Uterus (tissue), 4 donors: ENCODE results near the gene SSBP2. TPM values are rescaled to one million over a fixed set of nuclear protein-coding genes. Genes with fewer than 3 reads are reported as not detected.
A peak's percentile ranks its signal among the peaks of the same experiment; 100 is the strongest.
"Not testable (repeated sequence)": the region's sequence is repeated elsewhere in the genome, so short reads cannot be mapped to it uniquely, and the experiment has no call there.

Experiments
- DNase-seq, 2 donors: peaks; one replicate each; pipeline ENCODE4 v3.0.0-alpha.2; 2019 to 2020
- H3K27ac ChIP-seq, 2 donors: fragments of 200-600 bp; sonication (generic); 1 replicate in 1 of 2; 2 replicates in 1 of 2; pipeline ENCODE4 v1.5.1; 2016 to 2018
- H3K27me3 ChIP-seq, 2 donors: fragments of 200-600 bp; sonication (generic); one replicate each; pipeline ENCODE4 v1.5.1; 2018 to 2019; ENCODE audit warnings: control low read depth in 1 of 2
- H3K36me3 ChIP-seq, 2 donors: fragments of 200-600 bp; sonication (generic); one replicate each; pipeline ENCODE4 v1.5.1; 2019; ENCODE audit warnings: control low read depth in 1 of 2
- H3K4me1 ChIP-seq, 2 donors: fragments of 200-600 bp; sonication (generic); one replicate each; pipeline ENCODE4 v1.5.1; 2018 to 2019; ENCODE audit warnings: control low read depth in 1 of 2
- H3K4me3 ChIP-seq, 2 donors: fragments of 200-600 bp; sonication (generic); 1 replicate in 1 of 2; 2 replicates in 1 of 2; pipeline ENCODE4 v1.5.1; 2018 to 2019; ENCODE audit warnings: mild to moderate bottlenecking in 1 of 2
- H3K9me3 ChIP-seq, 2 donors: fragments of 200-600 bp; sonication (generic); one replicate each; pipeline ENCODE4 v1.5.1; 2019; ENCODE audit warnings: control low read depth in 1 of 2
- POLR2A ChIP-seq, 2 donors: fragments of 450-650 bp; IDR thresholded peaks; one replicate each; pipeline ENCODE4 v1.6.1; 2016; ENCODE audit warnings: antibody characterized with exemption in 2 of 2, mild to moderate bottlenecking in 1 of 2, moderate library complexity in 1 of 2
- intact Hi-C: fragments of 100-400 bp; cut with DNase I; formaldehyde crosslinking; loops from one replicate; pipeline ENCODE4 v1.15.1; 2023; ENCODE audit warnings: low total_unique reads
- total RNA-seq, 4 donors: library from RNA; depleted of rRNA in 3 of 4; stranded (reverse); fragments of >200 nt in 3 of 4; gene quantifications; one replicate each; pipeline versions ENCODE4 v1.1.0 to v1.2.4, GENCODE V29; 2014 to 2023
- TF ChIP-seq, protein P1 (sequence below), 4 experiments: fragments of 200-600 bp in 2 of 4; fragments of 450-650 bp in 2 of 4; sonication (generic) in 2 of 4; IDR thresholded peaks; one replicate each; pipeline ENCODE4 v1.5.1; 2016 to 2019; ENCODE audit warnings: antibody characterized with exemption in 4 of 4, mild to moderate bottlenecking in 2 of 4, moderate library complexity in 1 of 4
- donor health status: DM: yes; HTN: yes; CAD: no.

The SSBP2 gene
- total RNA-seq, 4 donors from 2014 or later, result 22.0 to 204 (median 90.9) TPM

DNA sequence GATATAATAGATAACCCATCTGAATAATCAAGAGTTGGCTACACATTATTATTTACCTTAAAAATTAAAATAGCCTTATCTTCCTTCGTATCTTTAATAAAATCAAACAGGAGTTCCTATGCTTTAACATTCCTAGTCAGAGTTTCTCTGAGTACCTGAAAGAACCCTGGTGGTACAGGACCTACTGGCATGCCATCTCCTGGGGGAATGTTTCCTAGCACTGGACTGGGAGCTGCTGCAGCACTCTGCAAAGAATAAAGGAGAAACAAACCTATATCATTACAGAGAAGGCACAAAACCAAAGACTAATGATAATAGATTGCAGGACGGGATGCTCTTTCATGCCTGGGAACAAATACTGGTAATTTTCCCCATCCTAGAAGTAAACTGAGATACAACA is 237.4 kb downstream of the SSBP2 start:
- no peaks in the 10 kb centered on the region for H3K36me3 ChIP-seq
- no peak overlapping the region for H3K27ac ChIP-seq
- intact Hi-C loops, result no loop called here
- H3K4me1 ChIP-seq, result no peaks in the 10 kb centered on the region
- no peak for DNase-seq
- no peak for TF ChIP-seq POLR2A (IDR thresholded peaks at IDR 0.05)
- TF ChIP-seq, protein P1, sequence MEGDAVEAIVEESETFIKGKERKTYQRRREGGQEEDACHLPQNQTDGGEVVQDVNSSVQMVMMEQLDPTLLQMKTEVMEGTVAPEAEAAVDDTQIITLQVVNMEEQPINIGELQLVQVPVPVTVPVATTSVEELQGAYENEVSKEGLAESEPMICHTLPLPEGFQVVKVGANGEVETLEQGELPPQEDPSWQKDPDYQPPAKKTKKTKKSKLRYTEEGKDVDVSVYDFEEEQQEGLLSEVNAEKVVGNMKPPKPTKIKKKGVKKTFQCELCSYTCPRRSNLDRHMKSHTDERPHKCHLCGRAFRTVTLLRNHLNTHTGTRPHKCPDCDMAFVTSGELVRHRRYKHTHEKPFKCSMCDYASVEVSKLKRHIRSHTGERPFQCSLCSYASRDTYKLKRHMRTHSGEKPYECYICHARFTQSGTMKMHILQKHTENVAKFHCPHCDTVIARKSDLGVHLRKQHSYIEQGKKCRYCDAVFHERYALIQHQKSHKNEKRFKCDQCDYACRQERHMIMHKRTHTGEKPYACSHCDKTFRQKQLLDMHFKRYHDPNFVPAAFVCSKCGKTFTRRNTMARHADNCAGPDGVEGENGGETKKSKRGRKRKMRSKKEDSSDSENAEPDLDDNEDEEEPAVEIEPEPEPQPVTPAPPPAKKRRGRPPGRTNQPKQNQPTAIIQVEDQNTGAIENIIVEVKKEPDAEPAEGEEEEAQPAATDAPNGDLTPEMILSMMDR (IDR thresholded peaks at IDR 0.05), result no peak
- no peaks in the 10 kb centered on the region for H3K27me3 ChIP-seq
- H3K9me3 ChIP-seq, result no peaks in the 10 kb centered on the region
- no peak overlapping the region for H3K4me3 ChIP-seq

DNA sequence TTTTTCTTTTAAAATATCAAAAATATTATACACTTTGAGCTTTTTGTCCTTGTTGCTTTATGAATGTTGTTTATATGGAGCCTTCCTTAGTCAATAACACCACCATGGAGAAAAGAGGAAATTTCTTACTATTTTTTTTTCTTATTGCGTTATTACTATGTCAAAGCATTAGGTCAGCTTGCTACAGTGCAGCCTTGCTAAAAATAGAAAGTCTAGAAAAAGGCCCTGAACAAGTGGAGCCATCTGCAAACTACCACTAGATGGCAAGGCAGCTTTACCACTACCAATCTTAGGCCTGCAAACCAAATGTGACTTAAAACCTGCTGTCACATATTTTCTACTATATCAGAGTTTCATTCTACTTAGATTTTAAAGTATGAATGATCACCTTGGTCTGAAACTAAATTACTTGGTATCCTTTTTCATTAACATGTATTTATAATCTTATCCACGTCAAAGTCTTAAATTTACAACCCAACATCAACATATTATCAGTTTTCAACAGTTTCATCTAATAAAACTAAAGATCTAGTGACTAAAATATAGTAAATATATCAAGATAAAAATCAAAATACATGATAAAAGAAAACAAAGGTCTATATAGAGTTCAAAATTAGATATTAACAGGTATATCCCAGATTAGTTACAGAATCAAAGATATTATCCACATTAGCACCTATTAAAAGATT is 243.9 kb downstream of the SSBP2 start:
- Histone ChIP-seq H3K4me3 (no peak overlapping the region), H3K27ac (peak overlapping the region; percentile 55 to 66), H3K27me3 (no peaks in the 10 kb centered on the region), H3K4me1 (peaks cover 0 to 17% of the 10 kb centered on the region in 2 donors), H3K36me3 (no peaks in the 10 kb centered on the region), H3K9me3 (no peaks in the 10 kb centered on the region)
- peak in 1 of 2 donors; percentile 7 for TF ChIP-seq POLR2A (IDR thresholded peaks at IDR 0.05)
- TF ChIP-seq, protein P1 (IDR thresholded peaks at IDR 0.05), result peak; percentile 84 to 95 (median 86)
- intact Hi-C loops, result no loop called here
- peak; percentile 50 to 72 for DNase-seq

DNA sequence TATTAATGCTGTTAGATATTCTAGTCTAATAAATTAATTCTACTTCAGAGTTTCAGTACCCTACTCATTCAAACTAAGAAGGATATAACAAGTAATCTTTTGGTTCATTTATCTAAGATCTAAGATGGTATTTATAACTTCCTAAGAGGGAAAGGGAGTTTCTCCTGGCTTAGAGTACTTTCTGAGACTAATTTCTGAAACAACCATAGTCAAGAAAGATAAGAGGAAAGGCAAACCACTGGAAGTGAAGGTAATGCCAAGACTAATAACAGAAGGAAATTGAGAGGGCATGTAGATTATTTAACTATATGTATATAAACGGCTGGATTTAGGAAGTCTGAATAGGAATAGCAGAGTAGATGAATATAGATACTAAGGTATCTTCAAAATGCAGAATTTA is 244.5 kb downstream of the SSBP2 start:
- Histone ChIP-seq H3K36me3 (no peaks in the 10 kb centered on the region), H3K27ac (peak overlapping the region; percentile 55 to 66), H3K27me3 (no peaks in the 10 kb centered on the region), H3K4me1 (peaks cover 0 to 17% of the 10 kb centered on the region in 2 donors), H3K9me3 (no peaks in the 10 kb centered on the region), H3K4me3 (no peak overlapping the region)
- no peak for TF ChIP-seq POLR2A (IDR thresholded peaks at IDR 0.05)
- TF ChIP-seq, protein P1 (IDR thresholded peaks at IDR 0.05), result no peak
- intact Hi-C loops, result no loop called here
- no peak for DNase-seq

DNA sequence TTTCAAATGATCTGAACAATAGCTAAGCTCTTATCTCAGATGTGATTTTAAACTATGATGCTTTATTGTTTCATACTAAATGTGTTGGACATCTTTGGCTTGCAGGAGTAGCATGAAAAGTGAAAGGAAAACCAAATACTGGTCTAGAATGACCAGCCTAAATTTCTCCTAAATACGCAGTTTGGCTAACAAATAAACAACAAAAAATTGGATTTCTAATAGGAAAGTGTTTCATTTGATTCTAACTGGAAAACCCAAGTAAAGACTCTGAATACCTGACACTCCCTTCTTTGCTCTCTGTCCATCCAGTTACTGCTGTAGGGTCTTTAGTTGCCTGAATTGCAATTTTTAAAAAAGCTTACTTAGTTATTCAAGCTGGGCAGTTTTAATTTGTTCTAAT is 245.2 kb downstream of the SSBP2 start:
- no peak for TF ChIP-seq POLR2A (IDR thresholded peaks at IDR 0.05)
- TF ChIP-seq, protein P1 (IDR thresholded peaks at IDR 0.05), result no peak
- no peak for DNase-seq
- Histone ChIP-seq H3K9me3 (no peaks in the 10 kb centered on the region), H3K27me3 (no peaks in the 10 kb centered on the region), H3K4me3 (no peak overlapping the region), H3K4me1 (peaks cover 0 to 17% of the 10 kb centered on the region in 2 donors), H3K36me3 (no peaks in the 10 kb centered on the region), H3K27ac (peak overlapping the region; percentile 55 to 66)
- intact Hi-C loops, result no loop called here

DNA sequence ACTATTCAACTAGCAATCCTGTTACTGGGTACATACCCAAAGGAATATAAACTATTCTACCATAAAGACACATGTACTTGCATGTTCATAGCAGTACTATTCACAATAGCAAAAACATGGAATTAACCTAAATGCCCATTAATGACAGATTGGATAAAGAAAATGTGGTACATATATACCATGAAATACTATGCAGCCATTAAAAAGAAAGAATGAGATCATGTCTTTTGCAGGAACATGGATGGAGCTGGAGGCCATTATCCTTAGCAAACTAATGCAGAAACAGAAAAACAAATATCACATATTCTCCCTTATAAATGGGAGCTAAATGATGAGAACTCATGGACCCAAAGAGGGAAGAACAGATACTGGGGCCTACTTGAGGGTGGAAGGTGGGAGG is 247.3 kb downstream of the SSBP2 start:
- intact Hi-C loops, result not testable (repeated sequence)

More for the DNA sequence above, 247.3 kb downstream of the SSBP2 start:
- not testable (repeated sequence) for H3K9me3 ChIP-seq, H3K36me3 ChIP-seq, H3K27ac ChIP-seq, DNase-seq, H3K4me3 ChIP-seq, H3K27me3 ChIP-seq
- H3K4me1 ChIP-seq, result peaks cover 0 to 17% of the 10 kb centered on the region in 2 donors
